Measurements from ENCODE around the gene HMGCS1. TPM values are rescaled to one million over a fixed set of nuclear protein-coding genes. Genes with fewer than 3 reads are reported as not detected.

HMGCS1 gene
- total RNA-seq, 1 donor from 2014 or later, result 146 TPM

GRCh38 chr5:43353668-43354067 is 40.5 kb upstream of the HMGCS1 start:
- DNase-seq (ENCODE audit: low read depth) (no peak), FAIRE-seq (no peak)
- no peak overlapping the region for H3K4me3 Mint-ChIP-seq (ENCODE audit: unreplicated experiment)
- Histone ChIP-seq H3K4me3 (ENCODE audit: insufficient read depth, low read depth, low read length) (no peak overlapping the region), H4K20me1 (ENCODE audit: insufficient read depth, low read length) (no peaks in the 10 kb centered on the region), H2AFZ (ENCODE audit: low read depth, low read length) (no peak overlapping the region), H3K9ac (ENCODE audit: low read length) (no peak overlapping the region), H3K9me3 (ENCODE audit: insufficient read depth, low read depth, low read length) (no peaks in the 10 kb centered on the region), H3K27ac (ENCODE audit: low read depth, low read length) (no peak overlapping the region), H3K36me3 (ENCODE audit: insufficient read depth, low read length) (no peaks in the 10 kb centered on the region), H3K27me3 (ENCODE audit: insufficient read depth, low read length) (no peaks in the 10 kb centered on the region), H3K4me2 (ENCODE audit: low read length) (no peak overlapping the region), H3K79me2 (ENCODE audit: insufficient read depth, low read length) (no peaks in the 10 kb centered on the region), H3K4me1 (ENCODE audit: insufficient read depth, low read length) (no peaks in the 10 kb centered on the region)
- no peaks in the 10 kb centered on the region for H3K4me1 Mint-ChIP-seq (ENCODE audit: low read depth, unreplicated experiment)
- no peak overlapping the region for H3K27ac Mint-ChIP-seq (ENCODE audit: unreplicated experiment)
- H3K9me3 Mint-ChIP-seq (ENCODE audit: unreplicated experiment), result peaks cover 4% of the 10 kb centered on the region
- peaks cover 2% of the 10 kb centered on the region for H3K27me3 Mint-ChIP-seq (ENCODE audit: low read depth, unreplicated experiment)
- no peaks in the 10 kb centered on the region for H3K36me3 Mint-ChIP-seq (ENCODE audit: low read depth, unreplicated experiment)
- TF ChIP-seq CTCF (IDR thresholded peaks at IDR 0.05; ENCODE audit: insufficient read depth, low read depth, low read length), result no peak
- no peak for TF ChIP-seq EZH2 (IDR thresholded peaks at IDR 0.05; ENCODE audit: insufficient read depth, low read length)

- H3K27me3 Mint-ChIP-seq (ENCODE audit: low read depth, unreplicated experiment), result peaks cover 2% of the 10 kb centered on the region
- no peak overlapping the region for H3K4me3 Mint-ChIP-seq (ENCODE audit: unreplicated experiment)
- no peaks in the 10 kb centered on the region for H3K27me3 ChIP-seq (ENCODE audit: insufficient read depth, low read length)
- H3K4me1 ChIP-seq (ENCODE audit: insufficient read depth, low read length), result no peaks in the 10 kb centered on the region
- H2AFZ ChIP-seq (ENCODE audit: low read depth, low read length), result no peak overlapping the region
- no peaks in the 10 kb centered on the region for H3K36me3 Mint-ChIP-seq (ENCODE audit: low read depth, unreplicated experiment)
- TF ChIP-seq CTCF (IDR thresholded peaks at IDR 0.05; ENCODE audit: insufficient read depth, low read depth, low read length), result no peak
- TF ChIP-seq EZH2 (IDR thresholded peaks at IDR 0.05; ENCODE audit: insufficient read depth, low read length), result no peak
- H3K79me2 ChIP-seq (ENCODE audit: insufficient read depth, low read length), result no peaks in the 10 kb centered on the region
- H3K27ac ChIP-seq (ENCODE audit: low read depth, low read length), result no peak overlapping the region
- no peaks in the 10 kb centered on the region for H3K4me1 Mint-ChIP-seq (ENCODE audit: low read depth, unreplicated experiment)
- H3K9ac ChIP-seq (ENCODE audit: low read length), result no peak overlapping the region
- H3K9me3 ChIP-seq (ENCODE audit: insufficient read depth, low read depth, low read length), result no peaks in the 10 kb centered on the region
- H3K4me2 ChIP-seq (ENCODE audit: low read length), result no peak overlapping the region
- H3K4me3 ChIP-seq (ENCODE audit: insufficient read depth, low read depth, low read length), result no peak overlapping the region
- no peak overlapping the region for H3K27ac Mint-ChIP-seq (ENCODE audit: unreplicated experiment)
- no peak for DNase-seq (ENCODE audit: low read depth)
- no peaks in the 10 kb centered on the region for H3K36me3 ChIP-seq (ENCODE audit: insufficient read depth, low read length)
- H3K9me3 Mint-ChIP-seq (ENCODE audit: unreplicated experiment), result peaks cover 4% of the 10 kb centered on the region
- FAIRE-seq, result no peak
- H4K20me1 ChIP-seq (ENCODE audit: insufficient read depth, low read length), result no peaks in the 10 kb centered on the region
Measured at GRCh38 chr5:43352915-43353314, 39.7 kb upstream of the HMGCS1 start.

- no peak overlapping the region for H3K9ac ChIP-seq (ENCODE audit: low read length)
- no peak overlapping the region for H3K27ac ChIP-seq (ENCODE audit: low read depth, low read length)
- H3K4me2 ChIP-seq (ENCODE audit: low read length), result no peak overlapping the region
- Mint-ChIP-seq H3K9me3 (ENCODE audit: unreplicated experiment) (no peaks in the 10 kb centered on the region), H3K36me3 (ENCODE audit: low read depth, unreplicated experiment) (no peaks in the 10 kb centered on the region), H3K4me3 (ENCODE audit: unreplicated experiment) (no peak overlapping the region), H3K27ac (ENCODE audit: unreplicated experiment) (no peak overlapping the region), H3K27me3 (ENCODE audit: low read depth, unreplicated experiment) (peaks cover 2% of the 10 kb centered on the region), H3K4me1 (ENCODE audit: low read depth, unreplicated experiment) (no peaks in the 10 kb centered on the region)
- no peaks in the 10 kb centered on the region for H3K79me2 ChIP-seq (ENCODE audit: insufficient read depth, low read length)
- H3K9me3 ChIP-seq (ENCODE audit: insufficient read depth, low read depth, low read length), result no peaks in the 10 kb centered on the region
- no peaks in the 10 kb centered on the region for H3K36me3 ChIP-seq (ENCODE audit: insufficient read depth, low read length)
- DNase-seq (ENCODE audit: low read depth) (no peak), FAIRE-seq (no peak)
- H3K4me1 ChIP-seq (ENCODE audit: insufficient read depth, low read length), result no peaks in the 10 kb centered on the region
- no peak overlapping the region for H2AFZ ChIP-seq (ENCODE audit: low read depth, low read length)
- no peak overlapping the region for H3K4me3 ChIP-seq (ENCODE audit: insufficient read depth, low read depth, low read length)
- H3K27me3 ChIP-seq (ENCODE audit: insufficient read depth, low read length), result no peaks in the 10 kb centered on the region
- H4K20me1 ChIP-seq (ENCODE audit: insufficient read depth, low read length), result no peaks in the 10 kb centered on the region
- TF ChIP-seq EZH2 (IDR thresholded peaks at IDR 0.05; ENCODE audit: insufficient read depth, low read length), result no peak
- TF ChIP-seq CTCF (IDR thresholded peaks at IDR 0.05; ENCODE audit: insufficient read depth, low read depth, low read length), result no peak
Measured at GRCh38 chr5:43352131-43352530, 38.9 kb upstream of the HMGCS1 start.

Measured in astrocyte (in vitro differentiated cells and primary cell).